Heart left ventricle (tissue), 16 donors: Measurements from ENCODE around the gene TEKTIP1. TPM values are rescaled to one million over a fixed set of nuclear protein-coding genes. Genes with fewer than 3 reads are reported as not detected.

Experiments
- ATAC-seq, 4 donors: fragments of 200-7000 bp; cut with Tn5 transposase; one replicate each; pipeline ENCODE4 v1.9.1; 2020 to 2022; ENCODE audit warnings: moderate library complexity in 4 of 4, mild to moderate bottlenecking in 3 of 4, moderate number of reproducible peaks in 1 of 4
- DNase-seq, 5 donors: peaks; one replicate each; pipeline ENCODE4 v3.0.0-alpha.2; 2020
- H3K27ac ChIP-seq, 12 donors: fragments of 200-600 bp; sonication (generic) in 4 of 12; one replicate each; pipeline versions ENCODE4 v1.5.0 to v1.8.0; 2016 to 2022; ENCODE audit warnings: mild to moderate bottlenecking in 2 of 12
- H3K27me3 ChIP-seq, 9 donors: fragments of 200-600 bp; sonication (generic) in 2 of 9; one replicate each; pipeline versions ENCODE4 v1.5.1 to v1.8.0; 2016 to 2022; ENCODE audit warnings: mild to moderate bottlenecking in 3 of 9
- H3K36me3 ChIP-seq, 9 donors: fragments of 200-600 bp; sonication (generic) in 2 of 9; one replicate each; pipeline versions ENCODE4 v1.5.0 to v1.8.0; 2018 to 2022; ENCODE audit warnings: mild to moderate bottlenecking in 2 of 9
- H3K4me1 ChIP-seq, 12 donors: fragments of 200-600 bp; sonication (generic) in 4 of 12; one replicate each; pipeline versions ENCODE4 v1.5.0 to v1.8.0; 2016 to 2022; ENCODE audit warnings: mild to moderate bottlenecking in 3 of 12
- H3K4me3 ChIP-seq, 12 donors: fragments of 200-600 bp; sonication (generic) in 4 of 12; one replicate each; pipeline versions ENCODE4 v1.5.0 to v1.8.0; 2017 to 2022; ENCODE audit warnings: mild to moderate bottlenecking in 9 of 12, moderate library complexity in 4 of 12
- H3K9me3 ChIP-seq, 12 donors: fragments of 200-600 bp; sonication (generic) in 4 of 12; one replicate each; pipeline versions ENCODE4 v1.5.0 to v1.8.0; 2016 to 2022; ENCODE audit warnings: mild to moderate bottlenecking in 1 of 12
- CTCF ChIP-seq, 12 donors: fragments of 200-600 bp; sonication (generic) in 4 of 12; IDR thresholded peaks; one replicate each; pipeline versions ENCODE4 v1.5.0 to v1.8.0; 2018 to 2022; ENCODE audit warnings: antibody characterized with exemption in 12 of 12, mild to moderate bottlenecking in 5 of 12
- POLR2A ChIP-seq, 2 donors: fragments of 450-650 bp; IDR thresholded peaks; one replicate each; pipeline ENCODE4 v1.6.1; 2017; ENCODE audit warnings: antibody characterized with exemption in 2 of 2, mild to moderate bottlenecking in 2 of 2, moderate library complexity in 2 of 2
- WGBS, 4 donors: extraction: QIAGEN DNeasy Blood & Tissue Kit in 2 of 4; methylation state at CpG; one replicate each; pipeline versions ENCODE4 v1.1.5 to v1.1.7; 2013 to 2018; 5-methylcytosine and 5-hydroxymethylcytosine counted together
- intact Hi-C, 10 donors: fragments of 100-400 bp; cut with DNase I; formaldehyde crosslinking; loops; one replicate each; pipeline versions ENCODE4 v1.11.1 to v1.14.2; 2022
- polyA plus RNA-seq, 2 donors: library from polyadenylated mRNA; stranded (reverse); fragments of 200-250 nt; gene quantifications; one replicate each; pipeline ENCODE4 v1.2.3, GENCODE V29; 2013
- total RNA-seq, 9 donors: library from RNA; depleted of rRNA in 2 of 9; stranded (reverse); fragments of >200 nt in 2 of 9; fragmentation: NEBNext Ultra II Directional in 3 of 9; extraction: Animal tissue kit (Norgen Biotek cat#: 25700) in 3 of 9; gene quantifications; one replicate each; pipeline versions ENCODE4 v1.1.0 to v1.2.4, GENCODE V29; 2016 to 2023
- donor health status: ischemic (EF 13 %, LVEDD 7.1; RV severe dilation, severe dysfunction).
- donor health status: healthy with polysubstance abuse.
- donor health status: DM: no; HTN: yes; CAD: no.
- donor health status: DM: no; HTN: no; CAD: no.
- donor health status: ischemic (EF 25% LVEDD 6.9; RV normal size, moderate dysfunction).
- donor health status: ischemic (EF 25% LVEDD 5.7; RV mildly dilated, moderate dysfunction).
- donor health status: healthy.
- donor health status: DM: yes; HTN: yes; CAD: no.
- donor health status: ischemic (EF 35%, LVEDD 5.7; RV mildly dilated, moderate dysfunction).
- donor health status: nonischemic (EF 11% LVEDD 7.7; RV severe dilation, severe dysfunction).
- donor health status: DM: yes; HTN: yes; CAD: no.
- donor health status: PGD.
- donor health status: ischemic (EF 29% LVEDD 5.4; RV normal size, mild dysfunction).
- donor health status: nonischemic (EF 23%, LVEDD 6.1; RV moderate dilation, normal function).

The TEKTIP1 gene
- total and polyA plus RNA-seq, 11 donors = 0.63 to 1.8 (median 0.93) TPM; not detected in 5

- no peak overlapping the region for H3K27ac ChIP-seq
- intact Hi-C loops = no loop called here
- DNase-seq (no peak), ATAC-seq (no peak)
- 93 to 94% (median 93%) methylated on average over 28 to 33 of the region's 33 CpGs for WGBS, 4 donors
- TF ChIP-seq POLR2A (IDR thresholded peaks at IDR 0.05) = no peak
- no peak for TF ChIP-seq CTCF (IDR thresholded peaks at IDR 0.05)
- no peaks in the 10 kb centered on the region for H3K9me3 ChIP-seq
- H3K27me3 ChIP-seq = no peaks in the 10 kb centered on the region
- H3K4me3 ChIP-seq = no peak overlapping the region
- peaks cover 0 to 85% (median 53%) of the 10 kb centered on the region in 9 donors for H3K36me3 ChIP-seq
- H3K4me1 ChIP-seq = peaks cover 0 to 10% (median 0%) of the 10 kb centered on the region in 12 donors
Measured at GRCh38 chr19:3524078-3524842, 14.7 kb upstream of the TEKTIP1 start.

- DNase-seq (no peak), ATAC-seq (no peak)
- H3K27ac ChIP-seq = no peak overlapping the region
- H3K4me1 ChIP-seq = peaks cover 0 to 7% (median 0%) of the 10 kb centered on the region in 12 donors
- 93 to 96% (median 93%) methylated on average over 20 of the region's 20 CpGs for WGBS, 4 donors
- intact Hi-C loops = no loop called here
- H3K4me3 ChIP-seq = no peak overlapping the region
- H3K36me3 ChIP-seq = peaks cover 0 to 78% (median 50%) of the 10 kb centered on the region in 9 donors
- H3K27me3 ChIP-seq = no peaks in the 10 kb centered on the region
- no peaks in the 10 kb centered on the region for H3K9me3 ChIP-seq
- no peak for TF ChIP-seq POLR2A (IDR thresholded peaks at IDR 0.05)
- TF ChIP-seq CTCF (IDR thresholded peaks at IDR 0.05) = no peak
Measured at GRCh38 chr19:3524904-3525451, 14.0 kb upstream of the TEKTIP1 start.

GRCh38 chr19:3526507-3527237 is 12.3 kb upstream of the TEKTIP1 start:
- Histone ChIP-seq H3K36me3 (peaks cover 0 to 76% (median 60%) of the 10 kb centered on the region in 9 donors), H3K4me1 (no peaks in the 10 kb centered on the region), H3K27me3 (no peaks in the 10 kb centered on the region), H3K27ac (no peak overlapping the region), H3K4me3 (no peak overlapping the region), H3K9me3 (no peaks in the 10 kb centered on the region)
- ATAC-seq = no peak
- TF ChIP-seq POLR2A (IDR thresholded peaks at IDR 0.05) (no peak), CTCF (IDR thresholded peaks at IDR 0.05) (peak in 1 of 12 donors; percentile 7)
- 94 to 97% (median 96%) methylated on average over 18 to 28 of the region's 28 CpGs for WGBS, 4 donors
- intact Hi-C loops = no loop called here
- DNase-seq = no peak
